Esophagus muscularis mucosa (tissue), 4 donors: ENCODE data around the gene SARM1. TPM values are rescaled to one million over a fixed set of nuclear protein-coding genes. Genes with fewer than 3 reads are reported as not detected.

Experiments used
- DNase-seq: peaks from one replicate; pipeline ENCODE4 v3.0.0-alpha.2; 2017; ENCODE audit errors: extremely low spot score
- H3K27ac ChIP-seq, 4 donors: fragments of 200-600 bp; sonication (generic); replicated peaks in 1 of 4; 1 replicate in 3 of 4; 2 replicates in 1 of 4; pipeline ENCODE4 v1.5.1; 2016 to 2019; ENCODE audit warnings: mild to moderate bottlenecking in 1 of 4
- H3K27me3 ChIP-seq, 4 donors: fragments of 200-600 bp; sonication (generic); one replicate each; pipeline versions ENCODE4 v1.5.1 to v1.6.0; 2016 to 2019
- H3K36me3 ChIP-seq, 4 donors: fragments of 200-600 bp; sonication (generic); one replicate each; pipeline ENCODE4 v1.5.1; 2016 to 2019
- H3K4me1 ChIP-seq, 4 donors: fragments of 200-600 bp; sonication (generic); one replicate each; pipeline ENCODE4 v1.5.1; 2016 to 2019
- H3K4me3 ChIP-seq, 4 donors: fragments of 200-600 bp; sonication (generic); 1 replicate in 2 of 4; 2 replicates in 2 of 4; pipeline ENCODE4 v1.5.1; 2016 to 2019; ENCODE audit warnings: mild to moderate bottlenecking in 4 of 4, moderate library complexity in 1 of 4
- H3K9me3 ChIP-seq, 4 donors: fragments of 200-600 bp; sonication (generic); 1 replicate in 3 of 4; 2 replicates in 1 of 4; pipeline ENCODE4 v1.5.1; 2016 to 2019
- CTCF ChIP-seq, 3 experiments: fragments of 200-600 bp in 2 of 3; fragments of 450-650 bp in 1 of 3; sonication (generic) in 2 of 3; IDR thresholded peaks; one replicate each; pipeline ENCODE4 v1.5.1; 2017 to 2019; ENCODE audit warnings: antibody characterized with exemption in 3 of 3, mild to moderate bottlenecking in 2 of 3, moderate library complexity in 1 of 3
- EP300 ChIP-seq: sonication (generic); formaldehyde crosslinking; IDR thresholded peaks from one replicate; pipeline ENCODE4 v1.6.1; 2017; ENCODE audit warnings: antibody characterized with exemption
- POLR2A ChIP-seq: fragments of 450-650 bp; IDR thresholded peaks from one replicate; pipeline ENCODE4 v1.6.1; 2017; ENCODE audit warnings: antibody characterized with exemption, moderate library complexity, mild to moderate bottlenecking, low read depth
- POLR2AphosphoS5 ChIP-seq, 2 donors: sonication (generic); formaldehyde crosslinking; IDR thresholded peaks; one replicate each; pipeline ENCODE4 v1.6.1; 2017; ENCODE audit warnings: antibody characterized with exemption in 2 of 2
- WGBS: methylation state at CpG from one replicate; pipeline ENCODE4 v1.1.5; 2018; 5-methylcytosine and 5-hydroxymethylcytosine counted together
- intact Hi-C: fragments of 100-400 bp; cut with DNase I; formaldehyde crosslinking; loops from one replicate; pipeline ENCODE4 v1.15.1; 2023
- total RNA-seq, 4 donors: library from RNA; depleted of rRNA; stranded (reverse); fragments of >200 nt; gene quantifications; one replicate each; pipeline versions ENCODE4 v1.1.0 to v1.2.1, GENCODE V29; 2016

Gene SARM1
- total RNA-seq, 4 donors from 2014 or later = 8.3 to 24.9 (median 13.8) TPM

DNA sequence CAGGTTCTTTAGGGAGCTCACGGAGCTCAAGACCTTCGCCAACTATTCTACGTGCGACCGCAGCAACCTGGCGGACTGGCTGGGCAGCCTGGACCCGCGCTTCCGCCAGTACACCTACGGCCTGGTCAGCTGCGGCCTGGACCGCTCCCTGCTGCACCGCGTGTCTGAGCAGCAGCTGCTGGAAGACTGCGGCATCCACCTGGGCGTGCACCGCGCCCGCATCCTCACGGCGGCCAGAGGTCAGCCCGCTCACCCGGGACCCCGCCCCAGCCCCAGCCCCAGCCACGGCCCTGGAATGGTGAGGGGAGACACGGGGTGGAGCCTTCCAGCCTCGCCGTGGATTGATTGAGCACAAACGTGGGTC lies 13.5 kb downstream of the SARM1 start:
- Histone ChIP-seq H3K27me3 (no peaks in the 10 kb centered on the region), H3K27ac (no peak overlapping the region), H3K4me1 (peaks cover 8 to 15% (median 11%) of the 10 kb centered on the region in 4 donors), H3K4me3 (peak overlapping the region; percentile 46 to 59 (median 46)), H3K36me3 (peaks cover 22 to 60% (median 36%) of the 10 kb centered on the region in 4 donors), H3K9me3 (no peaks in the 10 kb centered on the region)
- intact Hi-C loops = no loop called here
- WGBS = 37% methylated on average over 2 of the region's 29 CpGs
- no peak for DNase-seq
- TF ChIP-seq EP300 (no peak), POLR2AphosphoS5 (IDR thresholded peaks at IDR 0.05) (no peak), POLR2A (no peak), CTCF (IDR thresholded peaks at IDR 0.05) (no peak)

DNA sequence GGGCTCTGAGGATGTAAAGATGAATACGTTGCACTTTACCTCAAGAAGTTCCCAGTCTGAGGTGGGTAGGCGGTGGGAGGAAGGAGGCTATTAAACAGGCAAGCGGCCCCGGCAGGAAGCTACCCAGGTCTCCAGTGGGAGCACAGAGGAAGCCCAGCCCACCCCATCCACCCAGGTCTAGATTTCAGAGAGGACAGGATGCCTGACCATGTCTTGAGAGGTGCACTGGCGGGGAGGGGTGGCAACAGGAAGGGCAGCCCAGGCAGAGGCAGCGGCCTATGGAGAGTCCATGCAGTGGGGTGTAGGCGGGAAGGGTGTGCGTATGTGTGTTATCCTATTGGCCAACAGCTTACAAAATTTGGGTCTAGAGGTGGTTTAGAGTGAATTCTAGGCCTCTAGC lies 13.9 kb downstream of the SARM1 start:
- 87% methylated on average over 8 of the region's 8 CpGs for WGBS
- no peaks in the 10 kb centered on the region for H3K9me3 ChIP-seq
- H3K36me3 ChIP-seq = peaks cover 22 to 64% (median 39%) of the 10 kb centered on the region in 4 donors
- intact Hi-C loops = no loop called here
- H3K4me1 ChIP-seq = peaks cover 8 to 15% (median 11%) of the 10 kb centered on the region in 4 donors
- DNase-seq = no peak
- TF ChIP-seq POLR2AphosphoS5 (IDR thresholded peaks at IDR 0.05) (no peak), EP300 (no peak)
- no peaks in the 10 kb centered on the region for H3K27me3 ChIP-seq
- H3K27ac ChIP-seq = no peak overlapping the region
- peak overlapping the region; percentile 46 to 59 (median 46) for H3K4me3 ChIP-seq

GRCh38 chr17:28386391-28386790 lies 14.9 kb downstream of the SARM1 start:
- no peak for TF ChIP-seq POLR2A
- Histone ChIP-seq H3K9me3 (no peaks in the 10 kb centered on the region), H3K36me3 (peaks cover 28 to 74% (median 48%) of the 10 kb centered on the region in 4 donors), H3K4me3 (no peak overlapping the region), H3K4me1 (peaks cover 3 to 10% (median 7%) of the 10 kb centered on the region in 4 donors), H3K27ac (no peak overlapping the region), H3K27me3 (no peaks in the 10 kb centered on the region)
- intact Hi-C loops = no loop called here
- DNase-seq = no peak

- DNase-seq = no peak
- no peak for TF ChIP-seq POLR2A
- TF ChIP-seq CTCF (IDR thresholded peaks at IDR 0.05) = no peak
- no peak for TF ChIP-seq EP300
- no peak for TF ChIP-seq POLR2AphosphoS5 (IDR thresholded peaks at IDR 0.05)
- H3K36me3 ChIP-seq = peaks cover 28 to 87% (median 58%) of the 10 kb centered on the region in 4 donors
- H3K4me3 ChIP-seq = no peak overlapping the region
- 95% methylated on average over 11 of the region's 11 CpGs for WGBS
- no peaks in the 10 kb centered on the region for H3K27me3 ChIP-seq
- H3K4me1 ChIP-seq = peaks cover 0 to 6% (median 5%) of the 10 kb centered on the region in 4 donors
- H3K27ac ChIP-seq = no peak overlapping the region
- no peaks in the 10 kb centered on the region for H3K9me3 ChIP-seq
- intact Hi-C loops = no loop called here
Observed at GRCh38 chr17:28388106-28388505, 16.6 kb downstream of the SARM1 start.

- H3K36me3 ChIP-seq = peaks cover 25 to 98% (median 61%) of the 10 kb centered on the region in 4 donors
- no peak for DNase-seq
- TF ChIP-seq POLR2AphosphoS5 (IDR thresholded peaks at IDR 0.05) = no peak
- no peak for TF ChIP-seq EP300
- 86% methylated on average over 1 of the region's 1 CpG for WGBS
- intact Hi-C loops = no loop called here
- no peak overlapping the region for H3K4me3 ChIP-seq
- H3K9me3 ChIP-seq = no peaks in the 10 kb centered on the region
- no peak overlapping the region for H3K27ac ChIP-seq
- peaks cover 0 to 2% (median 0%) of the 10 kb centered on the region in 4 donors for H3K4me1 ChIP-seq
- H3K27me3 ChIP-seq = no peaks in the 10 kb centered on the region
Observed at GRCh38 chr17:28390141-28390540, 18.6 kb downstream of the SARM1 start.

- H3K9me3 ChIP-seq = no peaks in the 10 kb centered on the region
- TF ChIP-seq POLR2A (no peak), POLR2AphosphoS5 (IDR thresholded peaks at IDR 0.05) (no peak), EP300 (no peak), CTCF (IDR thresholded peaks at IDR 0.05) (no peak)
- H3K4me1 ChIP-seq = no peaks in the 10 kb centered on the region
- WGBS = 96% methylated on average over 2 of the region's 2 CpGs
- H3K4me3 ChIP-seq = no peak overlapping the region
- intact Hi-C loops = no loop called here
- H3K27ac ChIP-seq = no peak overlapping the region
- no peak for DNase-seq
- peaks cover 27 to 98% (median 66%) of the 10 kb centered on the region in 4 donors for H3K36me3 ChIP-seq
- no peaks in the 10 kb centered on the region for H3K27me3 ChIP-seq
Observed at GRCh38 chr17:28390563-28390962, 19.1 kb downstream of the SARM1 start.
